Posterior cingulate gyrus (tissue), 11 donors: ENCODE measurements around the gene PLPP3.
A peak's percentile ranks its signal among the peaks of the same experiment; 100 is the strongest.

Source experiments
- DNase-seq, 10 donors: peaks; one replicate each; pipeline versions ENCODE4 v3.0.0 to v3.0.0-alpha.2; 2020 to 2021; ENCODE audit warnings: mixed read lengths in 3 of 10
- intact Hi-C: fragments of 100-400 bp; cut with DNase I; formaldehyde crosslinking; loops from one replicate; pipeline ENCODE4 v1.15.1; 2023

Gene PLPP3

DNA sequence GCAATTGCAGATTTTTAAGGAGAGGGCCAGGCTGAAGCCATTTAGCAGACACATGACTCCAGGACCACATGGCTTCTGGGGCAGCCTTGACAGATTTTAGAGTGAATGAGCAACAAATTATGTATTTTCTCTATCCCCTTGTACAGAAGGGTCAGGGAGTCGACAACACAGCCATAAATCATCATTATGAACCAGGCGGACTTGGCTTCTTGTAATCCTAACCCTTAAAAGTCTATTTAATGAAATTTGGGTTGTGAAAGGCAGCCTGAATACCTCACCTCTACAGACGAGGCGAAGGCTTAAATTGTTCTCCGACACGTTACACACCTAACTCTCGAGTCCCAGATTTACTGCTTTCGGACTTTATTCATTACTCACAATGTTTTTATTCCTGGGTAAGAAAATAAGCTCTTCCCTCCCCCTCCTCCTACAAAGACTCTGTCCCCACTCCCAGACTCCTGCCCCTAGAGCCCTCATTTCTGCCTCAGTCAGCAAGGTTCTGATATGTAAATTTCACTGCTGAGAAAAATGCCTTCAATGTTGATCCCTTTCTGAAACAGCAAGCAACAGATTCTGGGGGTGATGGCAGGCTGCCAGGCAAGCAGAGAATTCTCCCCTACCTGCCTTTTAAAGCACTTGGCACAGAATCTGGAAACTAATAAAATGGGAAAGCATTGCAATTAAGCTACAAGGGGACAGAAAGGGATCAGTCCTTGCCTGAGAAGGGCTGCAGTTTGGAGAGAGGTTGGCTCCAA lies 51.6 kb downstream of the PLPP3 start:
- peak in 1 of 10 donors; percentile 75 for DNase-seq
- intact Hi-C loops, result no loop called here

DNA sequence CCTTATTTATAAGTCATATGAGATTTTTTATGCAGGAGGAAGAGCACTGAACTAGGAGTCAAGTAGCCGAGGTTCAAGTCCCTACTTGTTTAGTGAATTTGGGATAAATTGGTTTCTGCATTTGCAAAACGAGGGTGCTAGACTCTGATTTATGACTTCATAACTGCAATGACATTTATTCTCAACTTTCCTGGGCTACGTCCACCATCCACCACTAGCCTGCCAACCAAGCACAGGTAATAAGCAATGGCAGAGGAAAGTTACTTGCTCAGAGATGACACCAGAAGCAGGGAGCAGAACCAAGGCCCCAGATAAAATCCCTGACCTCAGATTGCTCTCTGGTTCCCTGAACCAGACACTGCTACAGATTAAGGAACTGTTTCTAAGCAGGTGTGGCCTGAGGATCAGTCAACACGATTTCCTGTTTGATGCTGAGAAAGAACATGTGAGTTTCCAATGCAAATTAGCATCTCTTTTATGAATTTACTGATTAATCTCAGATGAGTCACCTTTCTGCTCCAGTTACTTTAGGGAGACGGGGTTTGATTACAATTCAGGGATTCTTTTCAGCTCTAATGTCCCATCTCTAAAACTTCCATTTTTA lies 52.7 kb downstream of the PLPP3 start:
- intact Hi-C loops, result no loop called here
- DNase-seq, result no peak

DNA sequence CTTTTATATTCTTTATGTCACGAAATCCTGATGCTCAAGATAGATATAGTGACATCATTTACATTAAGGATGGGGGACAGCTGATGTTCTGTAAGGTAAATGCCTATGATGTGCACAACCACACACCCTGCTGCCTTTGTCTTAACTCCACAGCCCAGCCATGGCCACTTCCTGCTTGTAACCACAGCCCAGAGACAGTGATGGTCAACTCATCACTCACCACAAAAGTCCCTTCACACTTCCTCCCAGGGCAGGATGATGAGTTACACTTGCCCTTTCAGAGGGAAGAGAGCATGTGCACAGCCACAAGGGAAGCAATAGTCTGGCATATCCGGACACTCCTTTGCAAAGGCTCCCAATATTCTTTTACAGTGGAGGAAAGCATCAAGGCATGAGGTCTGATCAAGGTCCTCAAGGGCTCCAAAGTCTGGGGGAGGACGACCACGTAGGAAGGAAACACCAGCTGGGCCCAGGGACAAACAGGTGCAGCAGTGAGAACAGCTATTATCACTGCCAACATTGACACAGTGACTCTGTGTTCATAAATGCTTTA lies 53.8 kb downstream of the PLPP3 start:
- peak in 3 of 10 donors; percentile 21 to 75 (median 30) for DNase-seq
- intact Hi-C loops, result no loop called here

DNA sequence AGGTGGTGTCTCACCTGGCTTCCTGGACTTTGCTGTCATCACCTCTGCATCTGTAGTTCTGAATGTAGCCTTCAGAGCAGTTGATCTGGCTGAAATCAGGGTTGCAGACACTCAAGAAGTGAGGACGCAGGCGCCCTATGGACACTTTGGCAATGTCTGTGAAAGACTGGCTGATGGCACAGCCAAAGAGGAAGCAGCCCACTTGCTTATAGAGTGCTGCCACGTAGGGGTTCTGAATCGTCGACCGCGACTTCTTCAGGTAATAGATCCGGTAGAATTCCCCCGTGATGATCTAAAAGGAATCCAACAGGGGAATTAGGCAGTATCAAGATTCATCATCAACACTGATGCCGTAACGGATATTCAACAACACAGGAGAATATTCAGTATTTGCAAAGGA lies 55.1 kb downstream of the PLPP3 start:
- intact Hi-C loops, result no loop called here
- no peak for DNase-seq

DNA sequence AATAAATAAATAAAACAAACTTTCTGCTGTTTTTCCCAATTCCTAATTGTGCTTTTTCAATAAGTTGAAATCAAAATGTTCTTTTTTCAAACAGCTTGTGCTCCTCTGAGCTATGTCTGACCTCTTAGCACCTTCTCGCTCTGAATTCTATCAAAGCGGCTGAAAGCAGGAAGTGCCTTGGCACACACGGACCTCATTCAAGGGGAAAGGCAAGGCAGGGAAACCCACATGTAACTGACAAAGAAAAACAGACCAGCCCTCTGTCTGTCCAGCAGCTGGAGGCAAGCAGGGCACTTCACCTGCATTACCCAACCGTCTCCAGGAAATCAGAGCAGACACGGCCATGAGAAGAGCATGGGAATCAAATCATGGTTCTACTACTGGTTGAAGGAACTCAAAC lies 56.7 kb downstream of the PLPP3 start:
- intact Hi-C loops, result no loop called here
- DNase-seq, result no peak

DNA sequence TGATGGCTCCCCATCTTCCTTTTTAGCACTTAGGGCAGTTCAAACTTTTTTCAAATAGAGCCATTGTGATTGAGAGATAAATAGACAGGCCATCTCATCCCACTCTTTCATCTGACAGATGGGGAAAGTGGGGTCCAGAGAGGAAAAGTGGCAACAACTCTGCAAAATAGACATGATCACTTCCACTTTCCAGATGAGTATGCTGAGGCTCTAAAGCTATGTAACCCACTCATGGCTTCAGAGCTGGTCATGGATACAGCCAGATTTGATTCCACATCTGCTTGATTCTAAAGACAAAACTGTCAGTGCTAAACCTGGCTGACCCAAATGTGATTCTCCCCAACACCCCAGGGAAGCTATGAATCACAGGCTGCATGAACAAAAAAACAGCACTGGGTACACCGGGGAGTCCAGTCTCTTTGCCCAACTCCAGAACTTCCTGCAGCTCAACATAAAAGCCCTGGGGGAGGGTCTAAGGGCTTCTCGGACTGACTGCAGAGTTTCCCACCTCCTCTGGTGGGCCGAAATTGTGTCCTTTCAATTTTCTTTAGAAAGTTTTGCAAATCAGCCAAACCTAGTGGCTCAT lies 59.3 kb downstream of the PLPP3 start:
- intact Hi-C loops, result no loop called here

DNA sequence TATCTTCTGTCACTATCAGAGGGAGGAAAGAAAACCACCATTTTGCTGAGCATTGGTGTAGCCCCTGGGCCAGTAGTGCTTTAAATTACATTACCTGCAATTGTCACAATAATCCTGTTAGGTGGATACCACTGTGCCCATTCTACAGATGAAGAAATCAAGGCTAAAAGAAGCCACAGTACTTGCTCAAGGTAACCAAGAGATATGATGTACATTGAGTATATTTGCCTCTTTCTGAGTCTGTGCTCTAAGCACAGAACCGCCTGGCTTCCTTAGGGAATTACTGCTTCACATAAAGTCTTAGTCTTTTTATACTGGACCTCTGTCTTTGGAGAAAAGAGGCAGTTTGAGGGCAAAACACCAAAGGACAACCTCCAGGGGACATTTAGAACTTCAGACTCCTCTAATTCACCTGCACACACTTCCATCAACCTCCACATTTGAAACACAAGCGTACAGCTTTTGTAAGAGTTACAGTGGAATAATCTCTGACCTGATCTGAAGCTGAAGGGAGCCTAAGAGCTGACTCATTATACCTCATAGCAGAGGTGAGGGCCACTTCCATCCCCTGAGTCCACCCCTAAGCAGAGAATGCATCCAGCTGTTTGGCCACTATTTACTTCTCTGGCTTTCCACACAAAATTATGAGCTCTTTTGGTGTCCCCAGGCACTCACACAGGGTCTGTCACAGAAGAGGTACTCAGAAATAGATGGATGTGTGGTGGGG lies 61.8 kb downstream of the PLPP3 start:
- DNase-seq, result no peak
- intact Hi-C loops, result no loop called here

More for the DNA sequence above, 59.3 kb downstream of the PLPP3 start:
- no peak for DNase-seq

DNA sequence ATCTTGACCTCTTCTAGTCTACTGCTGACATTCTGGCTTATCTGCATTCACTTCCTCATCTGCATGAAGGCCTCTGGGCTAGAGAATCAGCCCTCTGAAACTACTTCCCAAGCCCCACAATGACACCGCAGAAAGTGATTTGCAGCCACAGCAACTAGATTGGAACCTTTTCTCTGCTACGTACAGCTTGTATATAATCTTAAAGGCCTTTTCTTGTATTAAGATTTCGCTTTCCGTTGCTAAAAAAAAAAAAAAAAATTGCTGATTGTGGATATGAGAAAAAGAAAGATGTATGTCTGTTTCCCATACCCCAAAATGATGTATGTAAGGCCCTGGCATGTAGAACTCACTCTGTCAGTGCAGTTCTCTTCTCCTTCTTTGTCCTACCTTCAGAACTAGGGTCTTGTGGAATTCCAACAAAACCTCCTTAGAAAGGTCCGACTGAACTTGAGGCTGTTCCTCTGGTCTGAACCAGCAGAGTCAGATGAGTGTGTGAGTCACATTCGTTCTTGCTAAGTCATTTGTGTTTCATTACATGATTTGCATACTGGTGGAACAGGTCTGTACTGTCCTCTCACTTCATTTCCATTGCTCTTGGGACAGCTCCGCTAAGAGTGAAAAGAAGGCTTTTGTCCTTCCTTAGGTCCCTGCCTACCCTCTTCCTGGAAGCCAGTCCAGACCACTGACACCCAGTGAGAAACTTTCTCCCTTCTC lies 62.7 kb downstream of the PLPP3 start:
- no peak for DNase-seq
- intact Hi-C loops, result no loop called here

DNA sequence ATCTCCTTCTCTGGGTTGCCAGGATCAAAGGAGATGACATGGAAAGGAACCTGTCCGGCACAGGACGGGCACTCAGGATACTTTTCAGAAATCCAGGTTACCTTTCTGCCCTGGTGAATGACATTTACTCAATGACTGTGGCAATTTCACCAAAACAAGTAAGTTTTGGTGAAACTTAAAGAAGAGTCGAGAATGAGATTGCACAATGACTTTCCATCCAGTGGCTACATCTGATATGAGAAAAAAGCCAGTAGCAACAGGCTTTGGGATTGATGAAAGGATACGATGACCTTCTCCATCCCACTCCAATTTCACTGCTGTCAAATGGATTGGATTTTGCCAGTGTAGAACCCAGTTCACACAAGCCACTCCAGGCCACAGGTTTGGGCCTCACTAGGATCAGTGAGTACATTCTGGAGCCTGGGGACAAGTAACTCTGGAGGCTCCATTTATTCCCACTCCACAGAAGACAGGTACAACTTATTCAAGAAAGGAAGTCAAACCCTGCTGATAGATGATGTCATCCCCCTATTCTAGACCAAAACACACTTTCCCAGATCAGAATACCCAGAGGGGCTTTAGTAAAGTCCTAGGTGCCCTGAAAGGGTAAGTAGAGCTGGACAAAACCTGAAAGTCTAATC lies 63.3 kb downstream of the PLPP3 start:
- no peak for DNase-seq

DNA sequence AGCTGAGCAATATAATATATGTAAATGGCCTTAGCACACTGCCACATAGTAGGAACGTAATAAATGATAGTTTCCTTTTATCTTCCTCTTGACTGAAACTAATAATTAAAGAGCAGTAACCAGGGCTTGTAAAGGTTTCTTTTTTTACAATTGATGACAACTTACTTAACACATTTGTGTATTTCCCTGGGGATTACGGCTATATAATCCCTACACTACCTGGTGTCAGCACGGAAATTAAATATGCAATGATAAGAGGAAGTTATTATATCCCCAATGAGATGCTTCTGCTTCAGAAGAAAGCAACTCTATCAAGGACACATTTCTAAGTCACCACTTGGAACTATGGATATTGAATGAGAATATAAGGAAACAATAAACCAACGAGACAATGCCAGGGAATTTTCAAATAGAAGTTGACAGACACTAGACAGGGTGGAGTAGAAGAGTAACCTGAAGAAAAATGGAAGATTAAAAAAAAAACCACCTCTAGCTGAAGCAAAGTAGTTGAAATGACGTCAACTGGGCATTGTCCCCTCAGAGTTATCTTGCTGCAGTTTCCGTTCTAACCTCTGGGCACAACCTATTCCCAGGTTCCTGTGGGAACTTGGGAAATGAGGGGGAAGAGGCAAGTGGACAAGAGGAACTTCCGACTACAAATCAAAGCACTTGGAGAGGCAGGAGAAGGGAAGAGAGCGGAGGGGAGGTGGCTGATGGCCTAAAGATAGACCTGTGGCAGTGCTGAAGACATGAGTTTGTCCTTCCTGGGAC lies 66.5 kb downstream of the PLPP3 start:
- intact Hi-C loops, result no loop called here
- no peak for DNase-seq

More for the DNA sequence above, 63.3 kb downstream of the PLPP3 start:
- intact Hi-C loops, result no loop called here

DNA sequence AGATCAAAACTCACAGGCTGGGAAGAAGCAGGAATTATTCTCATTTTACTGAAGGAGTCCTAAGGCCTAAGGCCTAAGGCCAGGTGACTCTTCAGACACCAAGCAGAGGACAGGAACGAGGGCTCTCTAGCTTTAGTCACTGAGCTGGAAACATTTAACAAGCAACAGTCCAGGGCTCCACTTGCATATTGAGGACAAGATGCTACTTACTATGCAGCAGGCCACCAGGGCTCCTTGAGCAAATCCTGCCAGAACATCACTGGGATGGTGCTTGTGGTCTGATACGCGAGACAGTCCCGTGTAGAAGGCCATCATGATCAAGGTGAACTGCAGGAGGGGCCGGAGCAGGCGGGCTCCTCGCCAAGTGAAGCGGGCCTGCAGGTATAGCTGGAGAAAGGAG lies 67.6 kb downstream of the PLPP3 start:
- no peak for DNase-seq
- intact Hi-C loops, result no loop called here

DNA sequence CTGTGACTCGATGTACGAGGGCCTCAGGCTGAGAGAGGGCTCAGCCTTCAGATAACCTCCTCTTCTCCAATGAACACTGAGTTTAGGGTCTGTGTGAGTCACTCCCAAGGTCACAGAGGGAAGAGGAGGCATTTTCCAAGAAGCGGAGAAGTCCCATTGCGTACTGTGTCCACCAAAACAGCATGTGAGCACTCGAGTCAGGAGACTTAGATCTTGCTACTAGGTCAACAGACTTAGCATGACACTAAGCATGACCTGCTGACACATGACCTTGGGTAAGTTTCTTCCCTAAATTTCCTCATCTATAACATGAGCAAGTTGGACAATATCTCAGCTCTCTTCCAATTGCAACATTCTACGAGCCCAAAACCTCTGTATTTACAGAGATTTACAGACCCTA lies 68.0 kb downstream of the PLPP3 start:
- DNase-seq, result no peak
- intact Hi-C loops, result no loop called here

DNA sequence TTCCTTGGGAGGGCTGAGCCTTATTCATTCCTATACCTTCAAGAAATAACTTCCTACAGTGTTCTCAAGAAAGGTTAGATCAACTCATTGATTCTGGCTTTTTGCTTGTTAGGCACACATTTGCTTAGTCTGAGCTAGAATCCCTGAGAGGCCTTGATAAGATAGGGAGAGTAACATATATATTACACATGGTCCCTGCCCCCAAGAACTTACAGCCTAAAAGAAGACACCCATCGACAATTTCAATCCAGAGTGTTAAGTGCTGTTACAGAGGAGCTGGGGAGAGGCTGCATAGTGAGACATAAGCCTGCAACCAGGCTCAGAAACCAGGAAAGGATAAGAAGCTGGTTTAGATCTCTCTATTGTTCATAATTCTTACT lies 68.7 kb downstream of the PLPP3 start:
- intact Hi-C loops, result no loop called here
- no peak for DNase-seq

DNA sequence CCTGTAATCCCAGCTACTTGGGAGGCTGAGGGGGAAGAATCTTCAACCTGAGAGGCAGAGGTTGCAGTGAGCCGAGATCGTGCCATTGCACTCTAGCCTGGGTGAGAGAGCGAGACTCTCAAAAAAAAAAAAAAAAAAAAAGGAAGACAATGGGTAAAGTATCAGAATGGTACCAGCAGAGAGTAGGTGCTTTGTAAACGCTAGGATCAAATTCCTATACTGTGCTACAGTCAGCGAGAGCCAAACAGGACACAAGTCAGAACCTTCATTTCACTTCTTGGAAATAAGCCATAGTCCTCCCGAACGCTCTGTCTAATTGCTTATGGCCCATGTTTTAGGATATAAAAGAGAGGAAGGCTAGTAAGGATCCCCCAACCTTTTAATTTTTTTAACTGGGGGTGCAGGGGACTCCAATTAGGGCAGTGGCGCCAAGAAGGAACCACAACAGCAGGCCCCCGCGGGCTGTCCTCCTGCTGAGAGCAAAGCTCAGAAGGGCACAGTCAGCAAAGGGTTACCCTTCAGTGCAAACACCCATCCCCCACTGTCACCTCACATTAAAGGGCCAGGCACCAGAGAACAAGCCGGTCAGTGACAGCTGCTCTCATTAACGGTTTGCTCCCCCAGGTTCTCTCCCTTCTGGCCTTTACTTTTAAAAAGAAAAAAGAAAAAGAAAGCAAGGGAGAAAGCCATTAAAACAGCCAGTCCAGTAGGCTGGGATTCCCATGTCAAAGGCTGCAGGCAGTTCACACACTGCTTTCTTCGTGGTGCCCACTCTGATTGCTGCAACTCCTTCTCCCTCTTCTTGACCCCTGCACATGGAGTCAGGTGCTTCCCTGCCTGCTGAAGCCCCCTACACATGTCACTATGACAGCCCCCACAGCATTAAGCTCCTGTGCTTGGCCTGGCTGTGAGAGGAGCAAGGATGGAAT lies 69.4 kb downstream of the PLPP3 start:
- DNase-seq, result peak in 2 of 10 donors; percentile 69 to 70
- intact Hi-C loops, result no loop called here

DNA sequence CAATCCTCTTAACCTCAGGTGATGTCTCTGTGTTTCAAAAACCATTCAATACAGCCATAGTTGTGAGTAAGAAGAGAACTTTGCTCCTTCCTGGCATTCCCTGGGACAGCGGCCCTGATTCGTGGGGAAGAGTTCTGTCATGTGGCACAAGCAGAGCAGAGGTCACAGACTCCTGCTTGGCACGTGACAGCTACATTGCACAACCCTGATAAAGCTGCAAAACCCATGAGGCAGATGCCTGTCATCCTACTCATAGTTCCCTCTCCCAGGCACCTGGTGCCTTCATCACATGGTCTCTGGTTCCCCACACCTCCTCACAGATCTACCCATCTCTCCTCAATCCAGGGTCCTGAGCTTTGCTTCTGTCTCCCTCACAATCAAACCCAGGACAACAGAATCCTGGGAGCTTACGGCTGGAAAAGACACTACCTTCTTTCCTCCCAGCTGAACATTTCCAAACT lies 70.8 kb downstream of the PLPP3 start:
- no peak for DNase-seq
- intact Hi-C loops, result no loop called here

DNA sequence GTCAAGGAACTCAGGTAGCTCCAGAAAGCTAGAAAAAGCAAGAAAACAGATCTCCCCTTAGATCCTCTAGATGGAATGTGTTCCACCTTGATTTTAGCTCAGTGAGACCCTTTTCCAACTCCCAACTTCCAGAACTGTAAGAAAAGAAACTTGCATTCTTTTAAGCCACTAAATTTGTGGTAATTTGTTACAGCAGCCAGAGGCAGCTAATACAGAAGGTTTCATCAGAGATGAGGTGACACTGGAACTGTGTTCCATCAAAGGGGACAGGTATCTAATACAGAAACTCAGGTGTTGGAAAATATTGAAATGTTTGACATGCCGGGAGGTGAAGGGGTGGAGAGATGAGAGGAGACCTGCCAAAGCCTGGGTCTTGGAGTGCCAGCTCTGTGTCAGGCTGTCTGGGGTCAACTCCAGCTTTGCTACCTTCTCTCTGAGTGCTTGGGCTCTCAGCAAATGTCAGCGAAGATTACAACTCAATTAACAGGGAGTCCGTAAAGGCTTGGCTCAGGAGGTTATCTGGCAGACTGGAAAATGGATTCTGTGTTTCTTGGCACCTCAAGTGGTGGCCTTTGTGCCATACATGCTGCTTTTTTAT lies 71.3 kb downstream of the PLPP3 start:
- intact Hi-C loops, result no loop called here
- no peak for DNase-seq

DNA sequence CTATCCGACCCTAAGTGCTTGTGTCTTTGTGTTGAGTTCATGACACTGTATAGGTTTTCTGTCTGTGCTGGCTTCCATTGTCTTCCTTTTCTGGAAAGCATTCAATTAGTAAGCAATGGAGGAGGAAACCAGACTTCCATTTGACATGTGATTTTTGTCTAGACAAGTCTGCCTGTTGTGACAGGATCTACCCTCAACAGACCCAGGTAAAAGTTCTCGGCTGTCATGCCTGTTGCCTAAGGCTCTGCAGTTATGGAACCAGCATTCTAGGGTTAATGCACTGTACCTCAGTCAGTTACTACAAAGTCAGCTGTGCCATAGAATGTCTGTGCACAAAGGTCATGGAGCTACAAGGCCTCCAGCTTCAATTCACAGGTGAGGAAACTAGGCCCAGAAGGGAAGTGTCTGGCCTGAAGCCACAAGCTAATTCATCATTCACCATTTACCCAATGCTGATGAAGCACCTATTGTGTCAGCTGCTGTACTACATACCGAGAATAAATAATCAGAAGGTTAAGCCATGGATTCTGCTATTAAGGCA lies 72.3 kb downstream of the PLPP3 start:
- DNase-seq, result no peak
- intact Hi-C loops, result no loop called here
